Loucy (cell line): ENCODE measurements around the gene LRBA.

Experiments
- H2AFZ ChIP-seq: fragments of 200-600 bp; sonication (generic); 2 replicates; pipeline ENCODE4 v1.6.0; 2016; ENCODE audit warnings: antibody characterized with exemption, mild to moderate bottlenecking, low read length, moderate library complexity
- H3F3A ChIP-seq: fragments of 200-600 bp; 2 replicates; pipeline ENCODE4 v1.6.0; 2016; ENCODE audit warnings: antibody characterized with exemption, low read depth, mild to moderate bottlenecking
- H3K27me3 ChIP-seq: fragments of 200-600 bp; sonication (generic); 2 replicates; pipeline ENCODE4 v1.6.1; 2014; ENCODE audit warnings: low read length, mild to moderate bottlenecking; ENCODE audit not compliant: insufficient read depth, poor library complexity, severe bottlenecking
- H3K36me3 ChIP-seq: fragments of 200-600 bp; sonication (generic); 2 replicates; pipeline ENCODE4 v1.6.1; 2016; ENCODE audit warnings: low read length; ENCODE audit not compliant: insufficient read depth
- H3K4me1 ChIP-seq: fragments of 200-600 bp; sonication (generic); 2 replicates; pipeline ENCODE4 v1.5.1; 2014; ENCODE audit warnings: low read length, mild to moderate bottlenecking; ENCODE audit not compliant: insufficient read depth, poor library complexity, severe bottlenecking
- H3K4me2 ChIP-seq: fragments of 200-600 bp; sonication (generic); 2 replicates; pipeline ENCODE4 v1.6.0; 2014; ENCODE audit warnings: antibody characterized with exemption, low read length, low read depth, mild to moderate bottlenecking; ENCODE audit not compliant: poor library complexity, severe bottlenecking
- H3K4me3 ChIP-seq: fragments of 200-600 bp; sonication (generic); 2 replicates; pipeline ENCODE4 v1.5.1; 2014; ENCODE audit warnings: low read length, mild to moderate bottlenecking, mixed read lengths; ENCODE audit not compliant: poor library complexity, severe bottlenecking
- H3K79me2 ChIP-seq: fragments of 200-600 bp; sonication (generic); 2 replicates; pipeline ENCODE4 v1.6.1; 2014; ENCODE audit warnings: low read length; ENCODE audit not compliant: insufficient read depth
- H3K9ac ChIP-seq: fragments of 200-600 bp; sonication (generic); 2 replicates; pipeline ENCODE4 v1.6.0; 2014; ENCODE audit warnings: mild to moderate bottlenecking, low read depth, low read length, moderate library complexity; ENCODE audit not compliant: poor library complexity, severe bottlenecking
- H3K9me2 ChIP-seq: fragments of 200-600 bp; sonication (generic); replicated peaks from 2 replicates; pipeline ENCODE4 v1.6.1; 2016; ENCODE audit warnings: low read depth, low read length, mixed read lengths
- H3K9me3 ChIP-seq: fragments of 200-600 bp; sonication (generic); 2 replicates; pipeline ENCODE4 v1.6.1; 2014; ENCODE audit warnings: mild to moderate bottlenecking, antibody characterized with exemption, low read length, low read depth; ENCODE audit not compliant: insufficient read depth
- H4K20me1 ChIP-seq: fragments of 200-600 bp; sonication (generic); 2 replicates; pipeline ENCODE4 v1.6.0; 2014; ENCODE audit warnings: antibody characterized with exemption, low read length, mild to moderate bottlenecking; ENCODE audit not compliant: insufficient read depth, poor library complexity, severe bottlenecking
- EZH2phosphoT487 ChIP-seq: fragments of 200-600 bp; IDR thresholded peaks from 2 replicates; pipeline ENCODE4 v1.6.1; 2018; ENCODE audit warnings: antibody characterized with exemption, mild to moderate bottlenecking, moderate library complexity, borderline replicate concordance
- TF ChIP-seq, protein P1 (sequence below): fragments of 200-600 bp; sonication (generic); conservative IDR thresholded peaks from 2 replicates; pipeline ENCODE4 v1.5.1; 2014; ENCODE audit warnings: mild to moderate bottlenecking, antibody characterized with exemption, low read length

Gene LRBA

DNA sequence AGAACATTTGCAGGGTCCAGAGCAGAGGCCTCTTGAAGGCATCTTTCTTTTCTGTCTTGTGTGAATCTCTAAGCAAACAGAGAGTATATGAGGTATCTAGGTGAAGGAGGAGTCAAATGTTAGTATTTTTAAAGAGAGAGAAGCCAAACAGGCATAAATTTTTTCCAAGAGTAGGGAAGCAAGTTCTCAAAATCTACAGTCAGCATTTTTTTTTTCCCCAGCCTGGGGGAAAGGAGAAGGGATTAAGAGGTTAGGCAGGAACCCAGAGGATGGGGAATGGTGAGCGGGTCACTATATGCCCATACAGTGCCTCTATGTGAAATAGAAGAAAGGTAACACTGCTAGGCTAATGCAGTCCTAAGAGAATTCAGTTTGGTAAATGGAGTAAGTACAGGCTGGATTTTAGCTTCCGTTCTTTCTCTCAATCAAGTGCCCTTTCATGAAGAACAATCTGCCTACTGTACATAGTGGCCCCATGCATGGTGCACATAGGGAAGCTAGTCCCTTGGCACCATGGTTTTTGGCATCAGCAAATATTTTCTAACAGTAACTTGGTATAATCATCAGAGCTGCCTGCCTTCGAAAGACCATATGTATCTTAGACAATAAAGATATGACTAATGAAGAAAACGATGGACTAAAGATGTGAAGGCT lies 596.2 kb downstream of the LRBA start:
- Histone ChIP-seq H4K20me1 (no peaks in the 10 kb centered on the region), H3K9me3 (no peaks in the 10 kb centered on the region), H3K36me3 (peaks cover 4% of the 10 kb centered on the region; the same call in 1 of the 2 replicates), H3F3A (no peaks in the 10 kb centered on the region), H3K4me2 (no peak overlapping the region), H2AFZ (no peak overlapping the region), H3K4me3 (no peak overlapping the region), H3K27me3 (no peaks in the 10 kb centered on the region), H3K9me2 (no peaks in the 10 kb centered on the region), H3K79me2 (no peaks in the 10 kb centered on the region), H3K4me1 (no peaks in the 10 kb centered on the region), H3K9ac (no peak overlapping the region)
- TF ChIP-seq, protein P1, sequence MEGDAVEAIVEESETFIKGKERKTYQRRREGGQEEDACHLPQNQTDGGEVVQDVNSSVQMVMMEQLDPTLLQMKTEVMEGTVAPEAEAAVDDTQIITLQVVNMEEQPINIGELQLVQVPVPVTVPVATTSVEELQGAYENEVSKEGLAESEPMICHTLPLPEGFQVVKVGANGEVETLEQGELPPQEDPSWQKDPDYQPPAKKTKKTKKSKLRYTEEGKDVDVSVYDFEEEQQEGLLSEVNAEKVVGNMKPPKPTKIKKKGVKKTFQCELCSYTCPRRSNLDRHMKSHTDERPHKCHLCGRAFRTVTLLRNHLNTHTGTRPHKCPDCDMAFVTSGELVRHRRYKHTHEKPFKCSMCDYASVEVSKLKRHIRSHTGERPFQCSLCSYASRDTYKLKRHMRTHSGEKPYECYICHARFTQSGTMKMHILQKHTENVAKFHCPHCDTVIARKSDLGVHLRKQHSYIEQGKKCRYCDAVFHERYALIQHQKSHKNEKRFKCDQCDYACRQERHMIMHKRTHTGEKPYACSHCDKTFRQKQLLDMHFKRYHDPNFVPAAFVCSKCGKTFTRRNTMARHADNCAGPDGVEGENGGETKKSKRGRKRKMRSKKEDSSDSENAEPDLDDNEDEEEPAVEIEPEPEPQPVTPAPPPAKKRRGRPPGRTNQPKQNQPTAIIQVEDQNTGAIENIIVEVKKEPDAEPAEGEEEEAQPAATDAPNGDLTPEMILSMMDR = no peak
- TF ChIP-seq EZH2phosphoT487 = no peak

DNA sequence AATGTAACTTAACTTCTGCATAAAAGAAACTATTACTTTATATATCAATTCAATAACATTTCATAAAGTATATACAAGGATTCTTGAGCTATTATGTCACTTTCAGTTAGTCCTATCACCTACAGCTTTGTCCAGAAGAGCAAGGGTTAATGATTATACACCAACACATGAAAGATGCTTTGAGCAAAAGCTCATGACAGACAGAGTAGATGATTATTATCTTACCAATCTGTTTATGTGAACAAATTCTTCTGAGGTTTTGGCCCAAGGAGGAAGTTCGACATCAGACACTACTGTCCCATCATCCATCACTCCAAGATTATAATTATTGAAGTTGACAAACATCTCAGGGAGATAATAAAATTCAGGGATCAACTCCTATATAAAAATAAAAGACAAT lies 599.9 kb downstream of the LRBA start:
- Histone ChIP-seq H3K9ac (no peak overlapping the region), H3K27me3 (no peaks in the 10 kb centered on the region), H3K4me3 (no peak overlapping the region), H3K4me2 (no peak overlapping the region), H3F3A (no peaks in the 10 kb centered on the region), H3K9me3 (no peaks in the 10 kb centered on the region), H3K36me3 (no peaks in the 10 kb centered on the region), H4K20me1 (no peaks in the 10 kb centered on the region), H3K4me1 (no peaks in the 10 kb centered on the region), H3K9me2 (no peaks in the 10 kb centered on the region), H3K79me2 (no peaks in the 10 kb centered on the region), H2AFZ (no peak overlapping the region)
- TF ChIP-seq EZH2phosphoT487 = no peak
- TF ChIP-seq, protein P1 = no peak

DNA sequence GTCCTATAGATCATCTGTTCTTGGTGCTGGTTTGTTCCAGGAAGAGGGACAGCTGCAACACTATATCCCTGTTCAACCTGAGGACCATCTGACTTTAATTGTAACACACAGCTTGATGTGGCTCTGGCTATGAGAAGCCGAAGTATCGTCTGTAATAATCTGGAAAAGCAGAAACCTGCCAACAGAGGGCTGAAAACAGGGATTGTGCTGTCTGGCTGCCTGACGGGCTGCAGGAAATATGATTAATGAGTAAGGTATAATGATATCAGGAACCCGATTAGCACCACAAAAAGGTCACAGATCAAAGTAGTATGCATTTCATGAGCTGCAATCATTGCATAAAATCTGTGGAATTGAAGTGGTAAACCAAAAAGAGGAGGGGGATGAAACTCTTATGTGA lies 603.6 kb downstream of the LRBA start:
- Histone ChIP-seq H3K36me3 (no peaks in the 10 kb centered on the region), H3K27me3 (no peaks in the 10 kb centered on the region), H3K4me3 (no peak overlapping the region), H3K9me3 (no peaks in the 10 kb centered on the region), H4K20me1 (no peaks in the 10 kb centered on the region), H3K9ac (no peak overlapping the region), H2AFZ (no peak overlapping the region), H3K9me2 (no peaks in the 10 kb centered on the region), H3K4me1 (no peaks in the 10 kb centered on the region), H3K4me2 (no peak overlapping the region), H3K79me2 (no peaks in the 10 kb centered on the region), H3F3A (no peaks in the 10 kb centered on the region)
- no peak for TF ChIP-seq EZH2phosphoT487
- TF ChIP-seq, protein P1 = no peak
